ENCODE results near the gene NCBP2L.

The NCBP2L gene

DNA sequence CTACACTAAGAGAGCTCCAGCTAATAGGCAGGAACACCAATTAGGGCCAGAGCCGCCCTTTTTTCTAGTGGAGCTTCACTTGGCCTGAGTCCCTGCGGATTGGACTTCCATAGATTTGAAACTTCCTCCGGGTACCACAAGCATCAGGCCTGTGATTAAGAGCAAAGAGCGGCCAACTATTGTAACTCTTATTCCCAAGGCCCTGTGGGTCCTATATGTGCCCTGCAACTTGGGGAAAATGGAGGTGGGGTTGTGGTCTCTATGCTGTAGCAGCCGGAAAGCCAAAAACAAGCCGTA lies at the start of gene NCBP2L:
Gene NCBP2L, plus strand, starts transcription at position 198 of the 297 bp plus-strand sequence. CDS start 16,488 bp downstream, outside the sequence.
- no peak for DNase-seq

DNA sequence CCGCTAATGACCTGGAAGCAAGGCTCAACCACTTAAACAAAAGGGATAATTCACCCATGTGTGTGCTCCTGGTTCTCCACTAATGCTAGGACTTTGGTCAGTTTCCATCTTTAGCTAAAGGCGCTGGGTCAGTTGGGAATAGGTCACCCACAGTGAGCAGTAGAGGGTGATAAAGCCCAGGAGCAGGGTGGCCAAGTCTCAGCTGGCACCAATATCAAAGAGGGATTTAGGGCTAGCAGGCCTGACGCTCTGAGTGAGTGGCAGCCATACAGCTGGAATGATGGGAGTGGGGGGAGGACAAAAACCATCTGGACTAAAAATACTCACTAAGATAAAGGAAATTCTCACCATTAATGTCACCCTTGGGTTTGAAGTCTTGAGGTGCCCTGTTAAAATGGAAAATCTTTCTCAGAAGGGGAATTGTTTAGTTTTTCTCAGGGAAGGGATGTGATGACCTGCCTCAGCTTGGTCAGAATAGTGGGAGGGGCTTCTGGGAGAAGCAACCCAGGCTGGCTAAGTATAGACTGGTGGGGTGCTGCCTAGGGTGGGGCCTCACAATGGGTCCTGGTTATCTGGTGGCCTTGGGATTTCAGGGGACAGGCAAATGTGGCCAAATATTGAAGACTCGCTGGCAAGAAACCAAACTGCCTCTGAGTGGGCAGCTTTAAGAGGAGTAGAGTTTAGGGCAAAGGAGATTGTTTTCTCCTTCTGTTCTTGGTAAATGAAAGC lies 49.0 kb upstream of the NCBP2L start:
- no peak for DNase-seq

DNA sequence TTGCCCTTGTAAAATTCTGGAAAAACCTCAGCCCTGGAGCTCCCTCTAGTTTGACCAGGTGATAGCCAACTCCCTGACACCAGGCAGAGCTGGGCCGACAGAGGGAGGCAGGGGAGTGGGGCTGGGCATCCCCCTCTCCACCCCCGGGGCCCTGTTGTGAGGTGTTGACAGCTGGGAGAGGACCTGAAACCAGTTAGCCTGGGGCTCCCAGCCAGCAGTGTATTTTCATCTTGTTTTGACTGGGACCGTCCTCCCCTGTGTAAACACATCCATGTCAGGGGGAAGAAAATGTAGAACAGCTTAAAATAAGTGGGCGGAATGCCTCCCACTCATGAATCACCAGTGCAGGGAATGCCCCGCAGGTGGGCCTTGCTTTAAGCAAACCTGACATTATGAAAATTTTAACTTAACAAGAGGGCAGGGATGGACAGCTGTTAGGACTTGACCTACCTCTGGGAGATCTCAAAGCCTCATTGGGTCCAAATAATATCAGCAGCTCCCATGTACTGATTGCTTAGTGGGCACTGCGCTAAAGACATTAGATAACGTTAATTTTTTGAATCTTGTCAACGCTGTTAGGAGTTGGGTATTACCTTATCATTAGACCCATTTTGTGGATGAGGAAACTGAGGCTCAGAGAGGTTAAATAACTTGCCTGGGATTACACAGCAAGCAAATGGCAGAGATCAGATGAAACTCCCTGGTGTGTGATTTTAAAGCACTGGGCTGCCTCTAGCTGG lies 47.8 kb upstream of the NCBP2L start:
- no peak for DNase-seq

DNA sequence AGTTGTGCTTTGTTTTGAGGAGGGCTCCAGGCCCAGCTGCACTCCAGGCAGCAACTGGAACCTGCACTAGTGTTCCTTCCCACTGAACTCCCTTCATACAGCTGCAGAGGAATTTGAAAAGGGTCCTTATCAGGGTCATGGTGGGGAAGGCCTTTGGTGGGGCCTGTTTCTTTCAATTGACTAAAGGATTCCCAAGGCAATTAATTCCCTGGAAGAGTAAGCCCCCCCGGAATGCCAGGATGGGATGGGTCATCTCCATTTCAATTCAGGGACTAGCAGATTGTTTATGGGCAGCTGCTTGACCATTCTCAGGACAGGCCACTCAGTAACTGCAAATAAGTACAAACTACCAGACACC lies 47.3 kb upstream of the NCBP2L start:
- no peak for DNase-seq

DNA sequence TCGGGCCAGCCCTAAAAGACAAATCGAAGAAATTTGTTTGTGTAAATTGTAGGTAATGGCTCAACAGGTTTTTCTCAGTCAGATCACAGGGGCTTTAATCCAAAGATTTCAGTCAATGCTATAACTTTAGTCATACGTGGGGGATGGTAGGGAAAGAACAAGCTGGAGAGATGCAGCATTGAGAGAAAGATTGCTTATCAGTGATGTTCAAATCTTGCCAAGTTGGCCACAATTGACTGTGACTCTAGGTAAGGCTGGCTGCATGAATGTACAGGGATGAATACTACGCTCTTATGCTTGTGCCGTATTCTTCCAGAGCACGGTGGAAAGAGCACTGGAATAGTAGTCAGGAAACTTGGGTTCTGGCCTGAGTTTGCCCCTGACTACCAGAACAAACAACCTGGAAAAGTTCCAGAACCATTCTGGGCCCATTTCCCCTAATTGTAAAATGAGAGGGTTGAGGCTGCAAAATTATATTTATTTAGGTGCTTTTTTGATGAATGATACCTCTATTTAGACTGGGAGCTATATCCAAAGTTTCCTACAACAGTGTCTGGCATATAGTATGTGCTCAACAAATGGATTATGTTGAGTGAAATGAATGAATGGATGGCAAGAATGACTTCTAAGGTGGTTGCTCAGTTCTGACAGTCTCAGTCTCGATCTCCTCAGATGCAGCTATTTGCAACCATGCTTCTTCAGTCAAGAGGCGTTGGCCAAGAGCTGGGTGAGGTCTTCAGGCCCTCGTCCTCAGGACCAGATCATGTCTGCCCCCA lies 46.4 kb upstream of the NCBP2L start:
- DNase-seq: no peak

DNA sequence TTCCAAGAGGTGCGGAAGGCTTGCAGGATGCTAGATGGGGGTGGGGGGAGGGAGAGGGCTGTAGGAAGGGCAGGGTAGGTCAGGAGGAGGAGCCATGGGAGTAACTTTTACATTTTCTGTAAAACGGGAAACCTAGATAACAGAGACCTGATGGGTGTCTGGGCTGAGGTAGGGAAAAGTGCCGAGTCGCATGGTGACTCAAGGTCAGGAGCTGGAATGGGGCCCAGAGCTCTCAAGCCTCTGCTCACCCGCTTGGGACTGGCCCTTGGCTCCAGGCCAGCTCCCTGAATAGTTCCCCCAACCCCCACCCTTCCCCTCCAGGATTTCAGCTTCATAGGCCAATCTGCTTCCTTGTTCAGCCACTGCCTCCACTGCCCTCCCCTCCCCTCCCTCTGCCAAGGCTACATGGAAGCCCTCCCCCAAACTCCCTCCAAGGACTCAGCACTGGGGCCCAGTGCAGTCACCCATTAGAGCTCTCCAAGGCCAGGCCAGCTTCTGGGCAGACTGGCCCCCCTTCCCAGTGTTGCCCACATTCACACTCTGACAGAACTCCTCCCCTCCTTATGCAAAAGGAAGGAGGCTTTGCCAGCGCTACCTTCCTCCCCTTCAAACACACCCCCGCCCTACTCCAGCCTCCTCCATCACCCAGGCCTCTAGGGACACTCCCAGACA lies 45.6 kb upstream of the NCBP2L start:
- DNase-seq: no peak

DNA sequence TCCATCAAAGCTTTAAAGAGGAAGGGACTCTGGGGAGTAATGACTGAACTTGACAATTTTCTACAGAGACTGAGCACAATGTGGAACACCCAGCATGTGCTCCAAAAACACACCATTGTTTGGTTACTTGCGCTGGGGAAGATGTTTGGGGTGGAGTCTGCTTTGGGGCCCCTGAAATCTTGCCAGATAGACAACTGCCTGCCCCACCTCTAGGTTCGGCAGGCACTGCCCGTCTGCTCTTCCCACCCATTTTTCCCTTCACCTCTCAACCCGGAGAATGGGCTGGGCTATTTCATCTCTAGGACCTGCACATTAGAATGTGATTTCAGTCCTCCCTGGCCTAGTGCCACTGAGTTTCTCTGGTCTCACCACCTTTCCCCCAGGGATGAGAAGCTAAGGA lies 43.8 kb upstream of the NCBP2L start:
- no peak for DNase-seq

DNA sequence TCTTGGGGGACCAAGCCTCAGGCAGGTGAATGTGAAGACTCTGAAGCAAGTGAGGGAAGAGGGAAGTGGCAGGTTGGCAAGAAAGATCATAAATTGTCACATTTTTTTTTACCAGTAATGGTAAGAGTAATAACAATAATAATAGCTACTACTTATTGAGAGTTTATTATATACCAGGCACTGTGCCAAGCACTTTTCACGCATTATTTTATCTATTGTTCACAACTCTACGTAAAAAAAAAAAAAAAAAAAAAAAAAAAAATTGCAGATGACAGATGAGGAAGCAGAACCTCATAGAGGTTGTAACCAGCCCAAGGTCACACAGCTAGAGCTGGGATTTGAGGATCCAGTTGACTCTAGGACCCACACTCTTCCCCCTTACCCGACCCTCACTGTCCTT lies 42.9 kb upstream of the NCBP2L start:
- DNase-seq: no peak

DNA sequence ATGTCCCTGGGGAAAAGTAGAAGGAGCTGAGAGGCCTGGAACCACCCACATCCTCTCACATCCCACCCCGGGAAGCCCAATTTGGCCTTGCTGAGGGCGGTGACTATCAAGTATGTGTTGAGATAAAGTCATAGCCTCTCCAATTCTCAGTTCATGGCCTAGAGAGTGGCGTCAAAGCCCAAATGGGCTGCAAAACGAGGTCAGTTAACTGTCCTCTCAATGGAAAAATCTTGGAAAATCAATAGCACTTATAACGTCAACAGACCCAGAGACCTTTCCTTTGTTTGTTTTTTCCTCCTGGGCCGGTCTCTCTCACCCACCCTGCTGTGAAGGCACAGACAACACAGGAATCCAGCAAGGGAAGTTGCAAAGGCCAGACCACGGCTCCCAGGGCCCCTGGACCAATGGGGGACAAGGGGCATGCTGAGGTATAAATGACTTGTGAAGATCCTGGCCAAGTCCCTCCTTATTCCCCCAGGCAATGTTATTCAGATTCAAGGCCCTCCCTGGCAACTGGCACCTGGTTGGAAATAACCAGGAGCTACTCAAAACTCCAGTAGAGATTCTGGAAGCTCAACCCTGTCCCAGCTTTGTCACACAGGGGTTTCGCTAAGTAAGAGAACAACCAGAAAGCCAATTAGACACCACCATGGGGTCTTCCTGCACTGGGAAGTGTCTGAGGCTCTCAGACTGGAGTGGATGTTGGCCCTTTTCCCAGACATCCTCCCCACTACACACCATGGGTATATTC lies 40.6 kb upstream of the NCBP2L start:
- DNase-seq: no peak

DNA sequence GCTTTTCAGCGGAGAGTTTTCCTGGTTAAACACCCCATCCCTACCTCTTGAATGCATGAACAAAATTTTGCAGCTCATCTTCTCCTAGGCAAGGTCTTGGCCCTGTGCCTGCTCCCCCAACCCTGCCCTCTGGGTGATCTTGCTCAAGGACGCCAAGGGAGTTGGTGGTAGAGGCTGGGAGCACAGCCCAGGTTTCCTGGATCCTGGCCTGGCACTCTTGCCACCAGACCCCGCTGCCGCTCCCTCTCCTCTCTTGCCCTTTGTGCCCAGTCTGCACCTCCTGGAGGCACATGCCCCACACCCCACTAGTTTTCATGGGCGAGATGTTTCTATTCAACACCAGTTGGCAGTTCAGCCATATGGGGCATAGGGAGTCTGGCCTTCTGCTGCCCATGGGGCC lies 39.3 kb upstream of the NCBP2L start:
- DNase-seq: no peak

DNA sequence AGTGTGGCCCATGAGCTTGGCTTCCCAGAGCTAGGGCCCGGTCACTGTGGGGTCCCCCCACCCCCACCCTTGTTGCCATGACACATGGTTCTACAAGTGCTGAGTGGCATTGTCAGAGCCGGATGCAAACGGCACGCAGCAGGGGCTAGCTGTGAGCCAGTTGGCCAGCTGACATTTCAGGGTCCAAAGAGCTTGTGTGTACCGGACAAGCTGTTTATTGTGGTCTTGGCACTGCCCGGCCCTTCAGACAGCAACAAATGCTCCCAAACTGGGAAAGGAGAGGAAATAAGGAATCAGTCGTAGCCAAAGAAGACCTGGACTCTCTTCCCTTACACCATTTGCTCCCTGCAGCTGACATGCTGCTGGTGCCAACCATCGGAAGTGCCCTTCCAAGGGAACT lies 38.8 kb upstream of the NCBP2L start:
- DNase-seq: no peak

DNA sequence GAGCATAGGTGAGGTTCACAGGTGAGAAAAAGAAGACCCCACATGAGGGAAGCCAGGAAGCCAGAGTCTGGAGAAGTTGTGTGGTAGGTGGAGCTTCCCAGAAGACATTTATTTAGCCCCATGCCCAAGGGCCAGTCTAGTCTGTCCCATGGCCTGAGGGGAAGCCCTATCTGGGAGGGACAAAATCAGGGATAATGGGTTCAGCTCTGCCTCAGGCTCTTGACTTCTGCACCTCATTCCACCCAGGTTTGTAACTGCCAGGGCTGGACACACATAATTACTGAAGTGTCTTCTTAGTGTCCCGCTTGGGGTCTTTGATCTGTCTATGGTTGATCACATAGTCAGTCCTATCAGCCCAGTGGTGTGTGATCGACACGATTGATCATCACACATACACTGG lies 38.0 kb upstream of the NCBP2L start:
- no peak for DNase-seq

DNA sequence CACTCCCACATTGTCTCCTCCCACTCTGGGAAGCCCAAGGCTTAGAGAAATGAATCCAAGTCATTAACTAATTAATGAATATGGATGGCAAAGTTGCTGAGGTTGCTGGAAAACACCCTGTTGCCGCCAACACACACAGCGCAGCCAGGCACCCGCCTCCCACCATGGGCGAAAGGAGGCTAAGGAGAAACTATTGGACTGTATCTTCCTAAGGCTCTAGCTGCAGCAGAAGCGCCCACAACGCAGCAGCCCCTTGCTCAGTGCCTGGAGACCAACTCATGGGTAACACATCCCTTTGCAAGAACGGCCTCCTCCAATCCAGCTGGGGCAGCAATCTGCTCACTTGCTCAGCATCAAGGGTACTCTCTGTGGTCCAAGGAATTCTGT lies 36.1 kb upstream of the NCBP2L start:
- no peak for DNase-seq

DNA sequence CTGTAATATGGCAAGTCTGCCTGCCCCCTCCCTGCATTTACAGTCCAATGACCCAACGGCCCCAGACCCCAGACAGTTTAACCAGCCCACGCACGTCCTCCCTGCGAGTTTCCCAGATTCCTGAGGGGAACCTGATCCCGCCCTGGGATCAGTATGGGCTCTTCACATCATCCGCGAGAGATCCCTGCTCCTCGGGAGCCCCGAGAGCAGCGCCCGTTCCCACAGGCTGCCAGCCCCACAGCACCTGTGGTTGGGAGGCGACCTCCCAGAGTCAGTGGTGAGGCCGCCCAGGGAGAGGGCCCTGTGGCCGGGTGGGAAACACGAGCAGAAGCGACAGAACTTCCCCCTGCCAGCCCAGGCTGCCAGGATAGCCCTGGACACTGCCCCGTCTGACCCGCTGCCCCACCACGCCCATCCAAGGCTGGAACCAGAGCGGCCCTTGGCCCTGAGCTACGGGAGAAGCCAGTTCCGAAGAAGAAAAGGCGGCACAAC lies 34.8 kb upstream of the NCBP2L start:
- DNase-seq: no peak

DNA sequence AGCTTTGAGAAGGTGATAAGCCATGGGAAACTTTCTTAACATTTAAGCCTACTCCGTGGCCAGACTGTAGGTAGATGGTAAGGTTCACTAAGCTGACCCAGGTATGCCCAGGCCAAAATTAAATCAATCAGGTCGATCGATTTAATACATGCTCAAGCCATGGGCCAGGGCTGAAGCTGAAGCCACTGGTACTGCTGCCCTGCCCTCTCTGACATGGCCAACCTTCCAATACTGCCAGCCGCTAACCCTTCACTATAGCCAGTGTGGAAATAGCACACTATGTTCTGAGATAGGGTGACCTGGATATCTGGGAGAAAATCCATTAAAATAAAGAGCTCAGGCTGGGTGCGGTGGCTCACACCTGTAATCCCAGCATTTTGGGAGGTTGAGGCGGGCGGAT lies 33.5 kb upstream of the NCBP2L start:
- DNase-seq: no peak

DNA sequence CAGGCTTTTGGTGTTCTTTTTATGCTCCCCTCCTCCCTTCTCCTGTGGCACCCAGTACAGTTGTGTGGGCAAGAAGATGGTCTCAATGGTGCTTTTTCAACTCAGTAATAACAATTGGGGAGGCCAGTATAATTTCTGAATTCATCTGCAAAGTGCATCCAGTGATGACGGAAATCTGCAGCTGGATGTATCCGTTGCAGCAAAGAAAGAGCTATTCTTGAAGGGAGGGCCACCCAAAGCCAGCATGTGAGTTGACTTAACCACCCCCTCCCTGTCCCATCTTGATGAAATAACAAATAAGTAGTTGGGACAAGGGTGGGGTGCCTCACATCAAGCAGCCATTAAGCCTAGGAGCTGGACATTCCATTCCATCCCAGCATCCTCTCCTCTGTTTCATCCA lies 32.7 kb upstream of the NCBP2L start:
- DNase-seq: no peak

DNA sequence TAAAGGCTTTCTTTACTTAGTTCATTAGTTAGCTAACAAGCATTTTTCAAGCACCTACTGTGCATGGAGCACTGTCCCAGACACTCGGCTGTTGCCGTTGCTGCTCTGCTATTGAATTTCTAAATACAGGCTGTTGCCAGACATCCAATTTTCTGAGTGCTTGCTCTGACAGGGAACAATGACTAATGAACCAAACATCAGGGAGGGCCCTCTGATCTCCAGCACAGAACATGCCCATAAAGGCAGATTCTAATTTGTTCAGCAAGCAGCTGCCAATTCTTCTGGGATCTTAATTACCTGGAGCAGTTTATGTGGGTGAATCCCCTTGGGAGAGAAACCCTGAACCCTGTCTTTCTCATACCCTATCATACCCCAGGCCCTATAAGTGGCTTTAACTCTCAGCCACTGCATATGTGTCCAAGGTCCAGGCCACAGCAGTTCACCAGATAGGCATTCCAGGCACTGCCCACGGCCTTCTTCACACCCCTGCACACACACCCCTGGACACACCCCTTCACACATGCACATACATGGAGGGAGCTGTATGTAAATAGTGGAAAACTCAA lies 29.9 kb upstream of the NCBP2L start:
- DNase-seq: no peak

DNA sequence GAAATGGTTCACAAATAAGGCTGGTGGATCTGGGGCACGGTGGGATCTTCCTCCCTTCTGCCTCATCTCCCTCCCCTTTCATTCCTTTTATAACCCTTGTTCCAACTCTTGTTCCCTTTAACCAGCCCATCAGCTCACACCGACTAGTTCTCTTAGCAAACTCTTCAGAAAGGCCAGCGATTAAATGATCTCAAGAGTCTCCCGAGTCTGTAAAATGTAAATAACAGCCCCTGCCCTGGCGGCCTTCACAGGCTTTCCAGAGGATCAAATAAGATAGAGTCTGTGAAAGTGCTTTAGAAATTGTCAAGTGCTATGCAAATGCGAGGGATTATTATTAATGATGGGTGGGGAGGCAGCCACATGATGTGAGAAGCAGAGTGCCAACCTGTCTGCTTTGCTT lies 29.0 kb upstream of the NCBP2L start:
- DNase-seq: no peak

DNA sequence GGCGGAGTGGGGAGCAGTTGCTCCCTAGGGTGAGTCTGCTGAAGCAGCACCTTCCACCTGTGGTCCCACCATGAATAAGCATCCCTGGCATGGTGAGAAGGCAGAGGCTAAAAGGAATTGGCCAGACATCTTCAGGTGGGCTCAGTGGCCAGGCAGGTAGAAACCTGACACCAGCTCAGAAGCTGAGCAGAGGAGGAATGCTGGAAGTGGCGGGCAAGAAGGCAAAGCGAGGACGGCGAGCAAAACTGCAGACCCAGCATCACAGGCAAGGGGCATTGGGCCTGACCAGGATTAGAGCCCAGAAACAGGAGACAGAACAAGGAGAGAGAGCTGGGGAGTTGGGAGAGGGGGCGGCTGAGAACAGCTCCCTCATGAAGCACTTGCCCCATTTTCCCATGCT lies 27.3 kb upstream of the NCBP2L start:
- DNase-seq: no peak

DNA sequence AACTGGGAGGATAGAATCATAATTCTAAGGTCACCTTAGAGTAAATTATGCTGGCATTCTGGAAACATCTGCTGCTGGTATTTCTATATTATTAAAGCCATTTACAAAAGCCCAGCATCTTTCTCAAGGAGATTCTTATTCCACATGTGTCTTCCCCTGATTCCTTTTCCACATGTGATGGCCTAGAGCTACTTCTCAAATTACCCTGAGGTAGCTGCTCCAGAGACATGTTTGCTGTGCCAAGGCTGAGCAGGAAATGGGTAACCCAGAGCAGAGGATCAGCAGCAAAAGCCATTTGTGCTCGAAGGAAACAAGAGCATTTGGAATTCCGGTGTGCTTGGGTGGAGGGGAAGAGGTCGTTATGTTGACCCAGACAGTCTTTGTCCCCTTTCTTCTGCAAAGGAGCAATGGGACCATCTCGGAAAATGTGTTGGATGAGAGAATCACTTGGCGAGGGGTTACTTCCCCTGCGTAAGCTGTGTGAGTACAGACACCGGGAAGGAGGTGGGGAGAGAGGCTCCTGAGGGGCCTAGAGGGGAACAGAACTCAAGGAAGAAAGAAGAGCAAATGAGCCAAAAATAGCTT lies 26.6 kb upstream of the NCBP2L start:
- DNase-seq: no peak

DNA sequence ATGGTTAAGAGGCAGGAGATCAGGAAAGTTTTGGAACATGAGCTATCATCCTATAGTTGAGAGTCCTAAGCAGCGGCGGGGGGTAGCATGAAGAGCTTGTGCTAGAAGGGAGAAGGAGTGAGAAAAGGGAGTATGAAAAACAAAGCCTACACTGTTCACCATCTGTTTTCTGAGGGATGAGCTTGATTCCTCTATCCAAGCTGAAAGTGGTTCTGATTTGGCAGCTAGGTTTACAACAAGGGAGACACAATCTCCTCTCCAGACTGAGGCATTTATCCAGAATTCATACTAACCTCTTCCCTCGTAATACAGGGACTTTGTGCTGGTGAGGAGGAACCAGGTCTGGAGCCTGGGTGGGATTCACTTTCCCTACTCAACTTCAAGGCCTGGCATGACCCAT lies 25.5 kb upstream of the NCBP2L start:
- DNase-seq: no peak

DNA sequence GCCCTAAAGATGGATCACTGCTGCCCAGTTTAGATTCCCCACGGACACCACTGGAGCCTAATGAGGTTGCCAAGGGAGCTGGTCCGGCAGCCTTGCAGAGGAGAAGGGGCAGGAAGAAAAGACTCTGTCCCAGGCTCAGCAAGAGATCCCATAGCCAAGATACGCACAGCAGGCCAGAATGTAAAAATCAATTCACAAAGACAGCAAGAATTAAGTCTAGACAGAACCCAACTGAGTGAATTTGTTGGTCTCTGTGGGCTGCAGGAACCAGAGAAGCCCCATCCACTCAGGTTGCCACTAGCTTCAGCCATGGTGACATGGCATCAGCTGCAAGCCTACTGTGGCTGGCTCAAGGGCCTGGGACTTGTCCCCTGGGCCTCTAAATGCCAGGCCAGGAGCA lies 24.8 kb upstream of the NCBP2L start:
- no peak for DNase-seq
